HCT116 (cell line): ENCODE data around the gene ABCE1.

Experiments
- CEBPB ChIP-seq: IDR thresholded peaks from 2 replicates; pipeline ENCODE4 v1.6.1; 2012; ENCODE audit warnings: low read depth
- CTCF ChIP-seq, 3 experiments: fragments of 200-600 bp in 1 of 3; sonication (generic) in 1 of 3; IDR thresholded peaks in 2 of 3; conservative IDR thresholded peaks in 1 of 3; 2 replicates each; pipeline ENCODE4 v1.5.1; 2012 to 2017; ENCODE audit warnings: low read depth in 2 of 3, low read length in 2 of 3, antibody characterized with exemption in 1 of 3, borderline replicate concordance in 1 of 3, control low read depth in 1 of 3, mild to moderate bottlenecking in 1 of 3, mixed read lengths in 1 of 3, mixed run types in 1 of 3, moderate library complexity in 1 of 3; ENCODE audit not compliant: insufficient read depth in 1 of 3
- EZH2phosphoT487 ChIP-seq: fragments of 200-600 bp; IDR thresholded peaks from 2 replicates; pipeline ENCODE4 v1.6.1; 2018; ENCODE audit warnings: antibody characterized with exemption, borderline replicate concordance
- FOSL1 ChIP-seq: IDR thresholded peaks from 2 replicates; pipeline ENCODE4 v1.6.1; 2012; ENCODE audit warnings: low read depth
- JUND ChIP-seq: IDR thresholded peaks from 2 replicates; pipeline ENCODE4 v1.6.1; 2012
- MAX ChIP-seq: IDR thresholded peaks from 2 replicates; pipeline ENCODE4 v1.6.1; 2012
- POLR2A ChIP-seq: IDR thresholded peaks from 2 replicates; pipeline ENCODE4 v1.7.0; 2011; ENCODE audit warnings: borderline replicate concordance; ENCODE audit not compliant: insufficient read depth, insufficient read length; ENCODE audit errors: extremely low read depth
- POLR2AphosphoS5 ChIP-seq: IDR thresholded peaks from 2 replicates; pipeline ENCODE4 v1.6.1; 2011; ENCODE audit warnings: mild to moderate bottlenecking, low read depth, low read length, moderate library complexity
- RAD21 ChIP-seq: IDR thresholded peaks from 2 replicates; pipeline ENCODE4 v1.6.1; 2012; ENCODE audit warnings: low read depth, mild to moderate bottlenecking
- REST ChIP-seq: IDR thresholded peaks from 2 replicates; pipeline ENCODE4 v1.6.1; 2012; ENCODE audit warnings: low read depth
- TCF7L2 ChIP-seq: IDR thresholded peaks from 2 replicates; pipeline ENCODE4 v1.7.0; 2011; ENCODE audit warnings: borderline replicate concordance, inconsistent platforms; ENCODE audit not compliant: insufficient read depth, insufficient read length; ENCODE audit errors: extremely low read depth
- YY1 ChIP-seq: IDR thresholded peaks from 2 replicates; pipeline ENCODE4 v1.6.1; 2011; ENCODE audit warnings: low read length, low read depth, moderate library complexity, mild to moderate bottlenecking; ENCODE audit not compliant: insufficient replicate concordance; ENCODE audit errors: extremely low read depth
- ZNF274 ChIP-seq: fragments of 200-500 bp; sonication (Bioruptor generic); IDR thresholded peaks from 2 replicates; pipeline ENCODE4 v1.6.1; 2014; ENCODE audit warnings: mild to moderate bottlenecking, low read depth, low read length, inconsistent platforms

- TF ChIP-seq TCF7L2 = no peak
- no peak for TF ChIP-seq MAX
- no peak for TF ChIP-seq JUND
- no peak for TF ChIP-seq POLR2A
- no peak for TF ChIP-seq CTCF (IDR thresholded peaks at IDR 0.05 in 2 of 3, conservative IDR thresholded peaks at IDR 0.05 in 1 of 3; ENCODE audit: borderline replicate concordance in 1 of 3, insufficient read depth in 1 of 3, low read depth in 2 of 3, low read length in 2 of 3)
- TF ChIP-seq CEBPB = no peak
- no peak for TF ChIP-seq RAD21
- no peak for TF ChIP-seq ZNF274
- no peak for TF ChIP-seq POLR2AphosphoS5
- TF ChIP-seq FOSL1 = no peak
- no peak for TF ChIP-seq YY1
- TF ChIP-seq EZH2phosphoT487 = no peak
- TF ChIP-seq REST = no peak
Measured at GRCh38 chr4:145101091-145101490, 3.0 kb downstream of the ABCE1 start.
